Fibroblast of lung (primary cell): ENCODE results near the gene HDC. TPM values are rescaled to one million over a fixed set of nuclear protein-coding genes. Genes with fewer than 3 reads are reported as not detected.

Experiments
- DNase-seq, 2 donors: peaks; one replicate each; pipeline versions ENCODE4 v3.0.0 to v3.0.0-alpha.2; 2010; ENCODE audit warnings: low read depth in 2 of 2
- H2AFZ ChIP-seq: 2 replicates; pipeline ENCODE4 v1.5.1; 2012; ENCODE audit warnings: low read length, control low read depth, inconsistent platforms
- H3K27ac ChIP-seq: 2 replicates; pipeline ENCODE4 v1.5.1; 2011; ENCODE audit warnings: low read length, control low read depth; ENCODE audit not compliant: insufficient read depth
- H3K27me3 ChIP-seq: 2 replicates; pipeline ENCODE4 v1.5.1; 2011; ENCODE audit warnings: mild to moderate bottlenecking, low read length; ENCODE audit not compliant: control insufficient read depth, insufficient read depth
- H3K36me3 ChIP-seq: 2 replicates; pipeline ENCODE4 v1.5.1; 2011; ENCODE audit warnings: low read length; ENCODE audit not compliant: control insufficient read depth, insufficient read depth
- H3K4me1 ChIP-seq: 2 replicates; pipeline ENCODE4 v1.5.1; 2011; ENCODE audit warnings: low read length; ENCODE audit not compliant: control insufficient read depth, insufficient read depth; ENCODE audit errors: extremely low read depth
- H3K4me2 ChIP-seq: 2 replicates; pipeline ENCODE4 v1.5.1; 2011; ENCODE audit warnings: low read length, control low read depth; ENCODE audit not compliant: insufficient read depth; ENCODE audit errors: extremely low read depth
- H3K4me3 ChIP-seq, 4 experiments: fragments of 200-600 bp in 1 of 4; sonication (generic) in 1 of 4; replicated peaks in 1 of 4; 2 replicates each; pipeline ENCODE4 v1.5.1; 2011 to 2016; ENCODE audit warnings: low read length in 4 of 4, low read depth in 3 of 4, mild to moderate bottlenecking in 3 of 4, control low read depth in 2 of 4, inconsistent platforms in 1 of 4, mixed read lengths in 1 of 4; ENCODE audit not compliant: insufficient read depth in 1 of 4; ENCODE audit errors: control extremely low read depth in 1 of 4
- H3K79me2 ChIP-seq: 2 replicates; pipeline ENCODE4 v1.5.1; 2012; ENCODE audit warnings: mild to moderate bottlenecking, low read length, inconsistent platforms; ENCODE audit not compliant: control insufficient read depth, insufficient read depth
- H3K9ac ChIP-seq: 2 replicates; pipeline ENCODE4 v1.5.1; 2011; ENCODE audit warnings: mild to moderate bottlenecking, low read length, control low read depth; ENCODE audit not compliant: insufficient read depth
- H3K9me3 ChIP-seq: 2 replicates; pipeline ENCODE4 v1.5.1; 2012; ENCODE audit warnings: low read depth, low read length; ENCODE audit not compliant: control insufficient read depth, insufficient read depth
- H4K20me1 ChIP-seq: 2 replicates; pipeline ENCODE4 v1.5.1; 2011; ENCODE audit warnings: low read length; ENCODE audit not compliant: control insufficient read depth, insufficient read depth; ENCODE audit errors: extremely low read depth
- CTCF ChIP-seq, 2 donors: IDR thresholded peaks in 1 of 2; conservative IDR thresholded peaks in 1 of 2; 1 replicate in 1 of 2; 2 replicates in 1 of 2; pipeline ENCODE4 v1.5.1; 2011 to 2012; ENCODE audit warnings: low read length in 2 of 2, control low read depth in 1 of 2, inconsistent platforms in 1 of 2, low read depth in 1 of 2, mild to moderate bottlenecking in 1 of 2
- EZH2 ChIP-seq: IDR thresholded peaks from 2 replicates; pipeline ENCODE4 v1.5.1; 2012; ENCODE audit warnings: low read length, control low read depth, mild to moderate bottlenecking; ENCODE audit errors: missing control alignments
- polyA plus RNA-seq, 2 donors: library from polyadenylated mRNA; depleted of rRNA in 1 of 2; stranded (reverse) in 1 of 2; unstranded in 1 of 2; fragments of >200 nt; gene quantifications; 2 replicates each; pipeline ENCODE4 v1.2.1, GENCODE V29; 2011 to 2012; ENCODE audit warnings: missing spikeins in 1 of 2
- total RNA-seq: library from RNA; depleted of rRNA; stranded (reverse); fragments of >200 nt; gene quantifications from 2 replicates; pipeline ENCODE4 v1.2.1, GENCODE V29; 2014

HDC gene
- total and polyA plus RNA-seq, 2 donors (not counting 1 experiment from before 2014, with no cell fraction given) = not detected

GRCh38 chr15:50218691-50219090, 46.8 kb downstream of the HDC start:
- Histone ChIP-seq H3K4me1 (no peaks in the 10 kb centered on the region), H3K9me3 (no peaks in the 10 kb centered on the region), H3K79me2 (no peaks in the 10 kb centered on the region), H3K4me3 (no peak overlapping the region), H3K9ac (no peak overlapping the region), H3K4me2 (no peak overlapping the region), H4K20me1 (no peaks in the 10 kb centered on the region), H2AFZ (no peak overlapping the region), H3K27ac (no peak overlapping the region), H3K27me3 (peaks cover 2% of the 10 kb centered on the region), H3K36me3 (no peaks in the 10 kb centered on the region)
- TF ChIP-seq EZH2 (no peak), CTCF (conservative IDR thresholded peaks at IDR 0.05 in 1 of 2, IDR thresholded peaks at IDR 0.05 in 1 of 2; ENCODE audit: low read depth in 1 of 2, low read length in 2 of 2) (no peak)
- no peak for DNase-seq

- H2AFZ ChIP-seq = no peak overlapping the region
- H3K9ac ChIP-seq = no peak overlapping the region
- TF ChIP-seq CTCF (conservative IDR thresholded peaks at IDR 0.05 in 1 of 2, IDR thresholded peaks at IDR 0.05 in 1 of 2; ENCODE audit: low read depth in 1 of 2, low read length in 2 of 2) (no peak), EZH2 (no peak)
- H3K27ac ChIP-seq = no peak overlapping the region
- H3K27me3 ChIP-seq = peaks cover 2% of the 10 kb centered on the region
- H3K9me3 ChIP-seq = no peaks in the 10 kb centered on the region
- H3K36me3 ChIP-seq = no peaks in the 10 kb centered on the region
- no peaks in the 10 kb centered on the region for H3K4me1 ChIP-seq
- H3K79me2 ChIP-seq = no peaks in the 10 kb centered on the region
- H4K20me1 ChIP-seq = no peaks in the 10 kb centered on the region
- no peak overlapping the region for H3K4me2 ChIP-seq
- DNase-seq = no peak
- no peak overlapping the region for H3K4me3 ChIP-seq
Observed at GRCh38 chr15:50218291-50218690, 47.2 kb downstream of the HDC start.

- no peaks in the 10 kb centered on the region for H4K20me1 ChIP-seq
- no peaks in the 10 kb centered on the region for H3K4me1 ChIP-seq
- H2AFZ ChIP-seq = no peak overlapping the region
- no peak overlapping the region for H3K27ac ChIP-seq
- peaks cover 9% of the 10 kb centered on the region for H3K27me3 ChIP-seq
- DNase-seq = no peak
- no peaks in the 10 kb centered on the region for H3K9me3 ChIP-seq
- no peaks in the 10 kb centered on the region for H3K36me3 ChIP-seq
- H3K79me2 ChIP-seq = no peaks in the 10 kb centered on the region
- H3K4me3 ChIP-seq = no peak overlapping the region
- no peak overlapping the region for H3K9ac ChIP-seq
- no peak overlapping the region for H3K4me2 ChIP-seq
- TF ChIP-seq CTCF (conservative IDR thresholded peaks at IDR 0.05 in 1 of 2, IDR thresholded peaks at IDR 0.05 in 1 of 2; ENCODE audit: low read depth in 1 of 2, low read length in 2 of 2) = no peak
- TF ChIP-seq EZH2 = no peak
Observed at GRCh38 chr15:50210462-50211157, 54.9 kb downstream of the HDC start.
